Measurements from ENCODE around the gene ESR2.
A peak's percentile ranks its signal among the peaks of the same experiment; 100 is the strongest.

ESR2 gene

GRCh38 chr14:64174922-64175782 lies 119.0 kb downstream of the ESR2 start:
- H3K4me3 ChIP-seq (replicated peaks in 1 of 2; ENCODE audit: low read depth in 2 of 2, low read length in 2 of 2) = no peak overlapping the region
- TF ChIP-seq CTCF (IDR thresholded peaks at IDR 0.05; ENCODE audit: low read depth, low read length) = no peak
- DNase-seq (ENCODE audit: low read depth in 2 of 2) = no peak

DNA sequence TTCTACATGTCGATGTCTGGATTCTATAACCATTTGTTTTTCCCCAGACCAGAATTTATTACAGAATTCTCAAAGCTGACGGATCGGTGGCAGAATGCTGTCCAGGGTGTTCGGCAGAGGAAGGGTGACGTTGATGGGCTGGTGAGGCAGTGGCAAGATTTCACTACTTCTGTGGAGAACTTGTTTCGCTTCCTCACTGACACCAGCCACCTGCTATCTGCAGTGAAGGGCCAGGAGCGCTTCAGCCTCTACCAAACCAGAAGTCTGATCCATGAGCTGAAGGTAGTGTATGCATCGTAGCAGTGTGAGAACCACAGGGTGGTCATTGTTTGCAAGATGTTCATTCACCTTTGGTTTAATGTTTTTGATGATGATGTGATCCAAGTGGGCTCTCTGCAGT lies 124.0 kb downstream of the ESR2 start:
- TF ChIP-seq CTCF (IDR thresholded peaks at IDR 0.05; ENCODE audit: low read depth, low read length) = no peak

GRCh38 chr14:64159588-64159987 lies 134.6 kb downstream of the ESR2 start:
- no peak overlapping the region for H3K4me3 ChIP-seq (replicated peaks in 1 of 2; ENCODE audit: low read depth in 2 of 2, low read length in 2 of 2)
- TF ChIP-seq CTCF (IDR thresholded peaks at IDR 0.05; ENCODE audit: low read depth, low read length) = no peak
- DNase-seq (ENCODE audit: low read depth in 2 of 2) = no peak

More for the DNA sequence above, 124.0 kb downstream of the ESR2 start:
- DNase-seq (ENCODE audit: low read depth in 2 of 2) = no peak
- H3K4me3 ChIP-seq (replicated peaks in 1 of 2; ENCODE audit: low read depth in 2 of 2, low read length in 2 of 2) = no peak overlapping the region

- no peak for DNase-seq (ENCODE audit: low read depth in 2 of 2)
- no peak for TF ChIP-seq CTCF (IDR thresholded peaks at IDR 0.05; ENCODE audit: low read depth, low read length)
- H3K4me3 ChIP-seq (replicated peaks in 1 of 2; ENCODE audit: low read depth in 2 of 2, low read length in 2 of 2) = no peak overlapping the region
Measured at GRCh38 chr14:64158608-64159007, 135.6 kb downstream of the ESR2 start.

GRCh38 chr14:64149921-64150320 lies 144.2 kb downstream of the ESR2 start:
- no peak overlapping the region for H3K4me3 ChIP-seq (replicated peaks in 1 of 2; ENCODE audit: low read depth in 2 of 2, low read length in 2 of 2)
- no peak for DNase-seq (ENCODE audit: low read depth in 2 of 2)
- no peak for TF ChIP-seq CTCF (IDR thresholded peaks at IDR 0.05; ENCODE audit: low read depth, low read length)

DNA sequence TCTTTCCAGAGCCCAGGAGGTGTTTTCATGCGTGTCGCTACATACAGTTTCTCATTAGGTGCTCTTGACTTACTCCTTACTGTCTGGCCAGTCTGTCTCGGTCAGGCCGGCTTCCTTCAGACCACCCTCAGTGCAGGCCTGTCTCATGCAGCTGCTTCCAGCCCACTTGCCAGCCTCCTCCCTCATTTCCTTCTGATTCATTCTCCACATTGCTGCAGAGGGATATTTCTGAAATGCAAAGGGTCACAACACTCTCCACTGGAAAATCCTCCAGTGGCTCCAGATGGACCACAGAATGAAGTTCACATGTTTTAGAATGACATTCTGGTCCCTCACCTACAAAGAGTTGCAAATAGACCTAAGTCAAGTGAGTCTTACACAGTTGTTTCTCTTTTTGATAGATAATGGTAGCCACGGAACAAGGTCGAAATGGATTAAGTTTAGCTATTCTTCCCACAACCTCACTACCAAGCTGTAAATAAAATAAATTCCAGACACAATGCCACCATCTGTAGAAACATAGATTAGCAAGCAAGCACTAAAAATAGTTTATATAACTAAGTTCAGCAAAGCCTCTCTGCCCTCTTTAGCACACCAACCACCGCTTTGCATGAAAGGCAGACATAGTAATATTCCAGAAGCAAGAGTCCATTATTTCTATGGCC lies 146.9 kb downstream of the ESR2 start:
- H3K4me3 ChIP-seq (replicated peaks in 1 of 2; ENCODE audit: low read depth in 2 of 2, low read length in 2 of 2) = no peak overlapping the region
- TF ChIP-seq CTCF (IDR thresholded peaks at IDR 0.05; ENCODE audit: low read depth, low read length) = no peak
- peak; percentile 20 to 21 for DNase-seq (ENCODE audit: low read depth in 2 of 2)

All from cardiac fibroblast (primary cell).